Muscle layer of duodenum (tissue), 2 donors: ENCODE measurements around the gene TRMT10A.

Experiments used
- H3K27ac ChIP-seq: one replicate; pipeline ENCODE4 v1.7.0; 2013; ENCODE audit warnings: mild to moderate bottlenecking, low read length
- H3K27me3 ChIP-seq: one replicate; pipeline ENCODE4 v1.7.0; 2013; ENCODE audit warnings: low read depth, mild to moderate bottlenecking, control low read depth, low read length
- H3K36me3 ChIP-seq, 2 donors: one replicate each; pipeline ENCODE4 v1.7.0; 2013; ENCODE audit warnings: low read length in 2 of 2, control low read depth in 1 of 2, mild to moderate bottlenecking in 1 of 2; ENCODE audit not compliant: insufficient read depth in 2 of 2, control insufficient read depth in 1 of 2
- H3K4me1 ChIP-seq, 2 donors: one replicate each; pipeline ENCODE4 v1.7.0; 2013; ENCODE audit warnings: low read length in 2 of 2, mild to moderate bottlenecking in 2 of 2, control low read depth in 1 of 2, moderate library complexity in 1 of 2; ENCODE audit not compliant: insufficient read depth in 2 of 2, control insufficient read depth in 1 of 2
- H3K4me3 ChIP-seq, 2 donors: one replicate each; pipeline ENCODE4 v1.7.0; 2013; ENCODE audit warnings: low read length in 2 of 2, low read depth in 1 of 2, mild to moderate bottlenecking in 1 of 2
- H3K9me3 ChIP-seq, 2 donors: one replicate each; pipeline ENCODE4 v1.7.0; 2013; ENCODE audit warnings: low read length in 2 of 2, control low read depth in 1 of 2, mild to moderate bottlenecking in 1 of 2; ENCODE audit not compliant: control insufficient read depth in 1 of 2
- donor health status: healthy.

The TRMT10A gene

DNA sequence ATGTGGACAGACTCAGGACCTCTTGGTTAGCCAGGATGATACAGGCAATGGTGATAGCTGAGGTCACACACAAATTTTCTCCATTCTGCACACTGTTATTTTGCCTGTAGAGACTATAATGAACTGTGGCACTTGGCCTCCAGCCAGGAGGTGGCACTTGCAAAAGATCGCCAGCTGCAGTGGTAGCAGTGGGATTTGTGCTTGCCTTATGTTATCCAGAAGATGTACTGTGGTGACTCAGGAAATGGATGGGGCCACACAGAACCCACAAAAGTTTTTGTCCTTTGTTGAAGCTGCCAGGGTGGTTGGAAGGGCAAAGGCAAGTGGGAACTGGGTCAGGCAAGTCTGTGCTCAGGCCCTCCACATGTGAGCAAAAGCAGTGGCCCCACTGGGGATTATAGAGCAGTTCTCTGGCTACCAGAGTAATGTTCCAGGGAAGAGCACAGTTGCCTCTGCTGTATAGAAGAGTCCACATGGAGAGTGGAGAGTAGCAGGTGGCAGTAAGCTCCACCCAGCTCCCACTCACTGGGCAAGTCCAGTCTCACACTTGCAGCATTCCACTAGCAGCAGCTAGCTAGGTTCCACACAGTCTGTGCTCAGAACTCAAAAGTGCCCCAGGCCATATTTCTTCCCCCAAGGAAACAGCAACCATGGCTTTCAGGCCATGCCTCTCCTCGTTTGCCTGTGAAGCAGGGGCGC is 58.9 kb downstream of the TRMT10A start:
- H3K27ac ChIP-seq: no peak overlapping the region
- peaks cover 0 to 6% of the 10 kb centered on the region in 2 donors for H3K9me3 ChIP-seq
- no peaks in the 10 kb centered on the region for H3K4me1 ChIP-seq

More for the DNA sequence above, 58.9 kb downstream of the TRMT10A start:
- Histone ChIP-seq H3K4me3 (no peak overlapping the region), H3K36me3 (no peaks in the 10 kb centered on the region), H3K27me3 (no peaks in the 10 kb centered on the region)
